ENCODE results near the gene BZW2.

- TF ChIP-seq, protein P1, sequence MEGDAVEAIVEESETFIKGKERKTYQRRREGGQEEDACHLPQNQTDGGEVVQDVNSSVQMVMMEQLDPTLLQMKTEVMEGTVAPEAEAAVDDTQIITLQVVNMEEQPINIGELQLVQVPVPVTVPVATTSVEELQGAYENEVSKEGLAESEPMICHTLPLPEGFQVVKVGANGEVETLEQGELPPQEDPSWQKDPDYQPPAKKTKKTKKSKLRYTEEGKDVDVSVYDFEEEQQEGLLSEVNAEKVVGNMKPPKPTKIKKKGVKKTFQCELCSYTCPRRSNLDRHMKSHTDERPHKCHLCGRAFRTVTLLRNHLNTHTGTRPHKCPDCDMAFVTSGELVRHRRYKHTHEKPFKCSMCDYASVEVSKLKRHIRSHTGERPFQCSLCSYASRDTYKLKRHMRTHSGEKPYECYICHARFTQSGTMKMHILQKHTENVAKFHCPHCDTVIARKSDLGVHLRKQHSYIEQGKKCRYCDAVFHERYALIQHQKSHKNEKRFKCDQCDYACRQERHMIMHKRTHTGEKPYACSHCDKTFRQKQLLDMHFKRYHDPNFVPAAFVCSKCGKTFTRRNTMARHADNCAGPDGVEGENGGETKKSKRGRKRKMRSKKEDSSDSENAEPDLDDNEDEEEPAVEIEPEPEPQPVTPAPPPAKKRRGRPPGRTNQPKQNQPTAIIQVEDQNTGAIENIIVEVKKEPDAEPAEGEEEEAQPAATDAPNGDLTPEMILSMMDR (IDR thresholded peaks at IDR 0.05) = no peak
- no peak for TF ChIP-seq POLR2A (IDR thresholded peaks at IDR 0.05)
- no peak for TF ChIP-seq EP300 (IDR thresholded peaks at IDR 0.05)
Measured at GRCh38 chr7:16615228-16615627, 30.8 kb upstream of the BZW2 start.

Data from tibial nerve (tissue), 4 donors.